HG02798 (cell line): ENCODE results near the gene NFX1.
A peak's percentile ranks its signal among the peaks of the same experiment; 100 is the strongest.

Experiments used
- ATAC-seq: cut with Tn5 transposase; IDR thresholded peaks from one replicate; pipeline ENCODE4 v1.9.1; 2021; ENCODE audit warnings: mild to moderate bottlenecking; ENCODE audit not compliant: unreplicated experiment, poor library complexity

The NFX1 gene

DNA sequence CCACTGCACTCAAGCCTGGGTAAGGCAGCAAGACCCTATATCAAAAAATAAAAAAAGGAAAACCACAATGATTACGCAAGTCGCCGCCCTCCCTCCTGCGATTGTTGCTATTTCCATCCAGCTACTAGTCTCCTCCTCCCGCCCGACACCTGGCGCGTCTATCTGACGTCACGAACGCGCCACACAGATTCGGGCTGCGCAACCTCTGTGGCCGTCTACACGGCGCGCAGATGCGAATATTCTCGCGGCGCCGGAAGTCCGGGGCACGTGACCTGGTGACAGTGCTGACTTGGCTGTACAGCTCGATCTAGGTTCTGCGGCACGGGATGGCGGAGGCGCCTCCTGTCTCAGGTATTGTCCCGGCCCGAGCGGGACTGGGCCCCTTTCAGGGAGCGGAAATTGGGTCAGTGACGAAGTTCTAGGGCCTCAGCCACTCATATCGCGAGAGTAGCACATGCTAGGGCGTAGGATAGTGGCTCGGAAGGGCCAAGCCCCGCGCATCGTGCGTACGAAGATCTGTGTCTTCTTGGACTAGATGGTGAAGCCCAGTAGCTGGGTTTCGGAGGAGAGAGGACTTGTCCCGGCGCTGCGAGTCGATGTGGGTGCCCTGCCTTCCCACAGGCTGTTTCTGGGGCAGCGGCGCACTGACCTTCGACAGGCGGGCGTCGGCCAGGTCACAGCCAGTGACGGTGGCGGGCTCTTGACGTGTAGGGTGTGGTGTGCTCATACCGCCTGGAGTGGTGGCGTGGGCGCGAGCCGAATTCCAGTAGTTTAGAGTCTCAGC is at the start of gene NFX1:
Gene NFX1 (plus strand): TSS at position 270 of the 784 bp plus-strand sequence. CDS start 57 bp downstream, at position 327.
- ATAC-seq: peak; percentile 91

DNA sequence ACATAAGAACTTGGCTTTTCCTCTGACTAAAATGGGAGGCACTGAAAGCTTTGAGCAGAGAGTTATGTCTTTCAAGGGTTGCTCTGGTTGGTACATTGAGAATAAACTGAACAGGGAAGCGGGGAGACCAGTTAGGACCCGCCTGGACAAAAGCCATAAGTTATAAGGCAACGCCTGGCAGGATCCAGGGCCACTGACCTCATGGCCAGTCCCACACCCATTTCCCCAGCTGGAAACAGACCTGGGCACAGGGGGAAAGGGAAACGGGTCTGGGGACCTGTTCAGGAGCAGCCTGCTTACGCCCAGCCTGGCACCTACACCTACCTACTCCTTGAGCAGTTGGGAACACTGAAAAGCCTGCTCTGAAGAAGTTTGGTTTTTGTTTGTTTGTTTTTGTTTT is 49.0 kb upstream of the NFX1 start:
- no peak for ATAC-seq

DNA sequence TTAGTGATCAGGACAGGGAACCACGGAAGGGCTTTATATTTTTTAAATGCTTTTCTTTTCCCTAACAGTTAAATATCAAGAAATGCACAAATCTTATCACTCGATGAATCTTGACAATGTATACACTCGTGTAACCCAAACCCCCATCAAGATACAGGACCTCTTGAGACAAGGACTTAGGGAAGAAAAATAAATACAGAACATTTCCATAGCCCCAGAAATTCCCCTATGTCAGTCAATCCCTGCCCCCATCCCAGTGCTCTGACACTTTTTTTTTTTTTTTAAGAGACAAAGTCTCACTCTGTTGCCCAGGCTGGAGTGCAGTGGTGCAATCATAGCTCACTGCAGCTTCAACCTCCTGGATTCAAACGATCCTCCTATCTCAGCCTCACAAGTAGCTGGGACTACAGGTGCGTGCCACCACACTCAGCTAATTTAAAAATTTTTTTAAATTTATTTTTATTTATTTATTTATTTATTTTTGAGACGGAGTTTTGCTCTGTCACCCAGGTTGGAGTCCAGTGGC is 47.6 kb upstream of the NFX1 start:
- ATAC-seq: no peak

DNA sequence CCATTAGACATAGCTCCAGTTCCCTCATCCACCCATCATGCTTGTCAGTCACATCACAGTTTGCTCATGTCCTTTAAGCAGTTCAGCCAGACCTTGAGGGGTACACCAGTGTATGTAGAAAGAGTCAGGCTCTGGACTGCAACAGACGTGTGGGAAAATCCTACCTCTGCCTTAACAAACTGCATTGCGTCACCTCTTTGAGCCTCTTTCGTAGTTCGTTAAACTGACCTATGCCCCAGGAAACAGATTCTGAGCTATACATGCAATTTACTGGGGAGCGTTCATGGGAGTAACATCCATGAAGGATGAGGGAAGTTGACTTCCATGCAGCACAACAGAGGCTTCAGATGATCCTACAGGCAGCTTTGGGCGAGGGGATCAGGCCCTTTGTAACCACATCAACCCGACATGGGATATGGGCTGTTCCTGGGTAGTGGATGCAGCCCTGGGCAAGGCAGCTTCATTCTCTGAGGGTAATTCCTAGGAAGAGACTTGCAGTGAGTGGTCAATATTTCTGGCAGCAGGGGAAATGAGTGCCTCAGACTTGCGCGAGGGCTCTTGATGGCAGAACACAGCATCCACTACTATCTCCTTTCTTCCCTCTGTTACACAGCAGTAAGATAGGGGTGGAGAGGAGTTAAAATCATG is 46.1 kb upstream of the NFX1 start:
- ATAC-seq: no peak

GRCh38 chr9:33245341-33245740 is 45.0 kb upstream of the NFX1 start:
- no peak for ATAC-seq

DNA sequence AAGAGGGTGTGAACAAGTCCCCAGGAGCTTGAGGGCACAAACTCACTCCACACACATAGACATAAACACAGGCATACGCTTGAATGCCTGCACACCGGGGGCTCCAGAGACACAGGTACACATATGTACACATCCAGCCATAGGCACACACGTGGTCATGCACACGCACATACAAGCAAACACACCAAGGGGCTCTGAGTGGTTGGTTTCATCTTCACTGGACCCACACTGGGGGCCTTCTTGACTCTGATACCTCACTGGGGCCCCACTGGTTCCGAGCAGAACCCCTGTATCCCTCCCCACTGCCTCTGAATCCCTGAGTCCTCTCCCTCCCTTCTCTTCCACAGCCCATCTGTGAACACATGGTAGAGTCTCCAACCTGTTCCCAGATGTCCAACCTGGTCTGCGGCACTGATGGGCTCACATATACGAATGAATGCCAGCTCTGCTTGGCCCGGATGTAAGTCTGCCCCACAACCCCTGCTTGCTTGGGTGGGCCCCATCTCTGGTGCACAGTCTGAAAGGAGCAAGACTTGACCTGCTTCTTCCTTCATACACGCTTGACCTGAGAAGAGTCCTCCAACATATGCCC is 44.0 kb upstream of the NFX1 start:
- no peak for ATAC-seq

DNA sequence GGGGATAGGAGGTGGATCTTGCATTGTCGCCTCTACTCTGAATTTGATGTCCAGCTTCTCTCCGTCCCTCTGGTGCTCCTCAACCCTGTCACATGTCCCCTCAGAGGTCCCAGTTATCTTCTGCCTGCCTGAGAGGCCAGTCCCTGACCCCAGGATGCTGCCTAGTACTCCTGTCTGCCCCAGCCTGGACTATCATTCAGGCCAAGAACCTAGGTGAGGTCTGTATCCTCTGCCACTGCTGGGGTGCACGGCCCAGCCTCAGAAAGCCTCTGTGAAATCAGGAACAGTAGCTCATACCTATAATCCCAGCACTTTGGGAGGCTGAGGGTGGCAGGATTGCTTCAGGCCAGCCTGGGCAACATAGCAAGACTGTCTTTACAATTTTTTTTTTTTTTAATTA is 41.7 kb upstream of the NFX1 start:
- no peak for ATAC-seq

GRCh38 chr9:33249087-33249658 is 41.1 kb upstream of the NFX1 start:
- peak; percentile 51 for ATAC-seq

DNA sequence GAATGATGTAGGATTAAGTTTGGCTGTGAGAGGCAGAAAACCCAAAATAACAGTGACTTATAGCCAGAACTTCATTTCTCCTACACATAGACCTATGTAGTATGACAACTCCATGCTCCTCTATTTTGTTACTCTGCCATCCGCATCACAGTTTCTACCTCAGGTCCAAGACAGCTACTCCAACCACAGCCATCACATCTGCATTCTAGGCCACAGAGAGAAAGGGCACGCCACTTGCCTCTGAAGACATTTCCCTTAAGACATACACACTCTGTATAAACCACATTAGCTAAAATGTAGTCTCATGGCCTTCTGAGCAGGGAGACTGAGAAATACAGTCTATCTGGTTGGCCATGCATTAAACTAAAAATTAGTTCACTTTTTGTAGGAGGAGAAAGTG is 40.3 kb upstream of the NFX1 start:
- no peak for ATAC-seq

DNA sequence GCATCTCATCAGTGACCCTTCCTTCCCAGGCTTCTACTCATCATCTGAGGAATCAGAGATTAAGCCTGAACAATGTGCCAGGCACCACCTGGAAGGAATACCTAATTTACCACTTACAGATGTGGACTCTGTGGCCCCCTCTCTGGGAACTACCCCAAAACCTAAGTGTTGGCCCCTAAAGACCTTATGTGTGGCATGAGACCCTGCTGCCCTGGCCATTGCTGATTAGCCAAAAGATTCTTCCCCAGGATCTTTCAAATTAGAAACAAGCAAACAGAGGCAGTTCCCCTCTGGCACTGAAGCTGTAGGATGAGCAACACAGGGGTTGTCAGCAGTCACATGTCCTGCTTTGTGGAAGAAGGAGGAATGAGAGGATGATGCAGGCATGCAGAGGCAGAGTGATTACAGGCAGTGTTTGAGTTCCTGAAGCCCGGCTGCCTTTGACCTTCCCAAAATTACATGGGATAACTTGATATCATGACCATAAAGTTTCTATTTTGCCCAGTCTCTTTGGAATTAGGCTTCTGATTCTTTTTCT is 39.8 kb upstream of the NFX1 start:
- no peak for ATAC-seq

DNA sequence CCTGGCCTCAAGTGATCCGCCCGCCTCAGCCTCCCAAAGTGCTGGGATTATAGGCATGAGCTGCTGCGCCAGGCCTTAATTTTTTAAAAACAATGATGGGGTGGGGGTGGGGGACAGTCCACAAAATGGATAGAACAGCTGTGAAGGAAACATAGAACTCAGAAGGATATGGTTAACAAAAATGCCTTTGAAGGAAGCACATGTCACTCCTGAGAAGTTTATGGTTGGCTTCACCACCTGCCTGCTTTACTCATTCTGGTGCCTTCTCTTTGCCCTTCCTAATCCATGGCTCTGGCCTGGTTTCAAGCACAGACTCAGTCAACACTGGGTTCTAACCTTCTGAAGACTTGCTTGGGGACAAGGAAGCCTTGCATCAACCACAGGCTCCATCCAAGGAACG is 36.1 kb upstream of the NFX1 start:
- ATAC-seq: no peak

GRCh38 chr9:33255014-33255413 is 35.3 kb upstream of the NFX1 start:
- ATAC-seq: no peak

GRCh38 chr9:33255471-33255870 is 34.8 kb upstream of the NFX1 start:
- ATAC-seq: no peak

DNA sequence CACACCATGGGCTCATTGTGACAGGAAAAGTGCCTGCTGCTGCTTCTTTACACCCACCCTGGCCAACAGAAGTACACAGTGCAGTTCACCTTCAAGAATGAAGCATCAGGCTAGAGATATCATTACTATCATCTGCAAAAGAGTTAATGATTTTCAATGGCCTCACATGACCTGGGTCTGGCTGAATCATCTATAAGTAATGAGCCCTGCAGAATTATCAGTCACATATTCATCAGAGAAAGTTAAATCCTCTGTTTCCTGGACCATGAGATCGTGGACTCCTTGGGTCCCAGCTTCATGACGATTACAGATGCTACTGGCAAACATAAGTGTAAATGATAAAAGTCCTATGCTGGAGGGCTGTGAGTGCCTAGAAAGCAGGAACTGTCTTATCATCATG is 34.1 kb upstream of the NFX1 start:
- no peak for ATAC-seq

DNA sequence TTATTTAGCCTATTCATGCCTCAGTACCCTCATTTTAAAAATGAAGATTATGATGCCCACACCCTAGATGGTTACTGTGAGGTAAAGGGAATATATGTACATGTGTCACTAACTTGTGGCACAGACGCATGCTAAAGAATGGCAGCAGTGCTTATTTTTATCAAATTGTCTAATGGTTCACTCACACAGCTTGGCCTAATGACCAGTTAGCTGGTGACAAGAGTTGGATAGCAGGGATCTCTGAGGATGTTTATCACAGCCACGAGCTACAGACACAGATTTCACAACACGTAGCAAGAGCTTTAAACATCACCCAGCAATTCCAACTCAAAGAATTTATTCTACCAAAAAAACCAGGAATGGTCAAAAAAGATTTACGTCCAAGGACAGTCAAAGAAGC is 33.0 kb upstream of the NFX1 start:
- no peak for ATAC-seq

GRCh38 chr9:33260372-33260771 is 29.9 kb upstream of the NFX1 start:
- ATAC-seq: no peak

DNA sequence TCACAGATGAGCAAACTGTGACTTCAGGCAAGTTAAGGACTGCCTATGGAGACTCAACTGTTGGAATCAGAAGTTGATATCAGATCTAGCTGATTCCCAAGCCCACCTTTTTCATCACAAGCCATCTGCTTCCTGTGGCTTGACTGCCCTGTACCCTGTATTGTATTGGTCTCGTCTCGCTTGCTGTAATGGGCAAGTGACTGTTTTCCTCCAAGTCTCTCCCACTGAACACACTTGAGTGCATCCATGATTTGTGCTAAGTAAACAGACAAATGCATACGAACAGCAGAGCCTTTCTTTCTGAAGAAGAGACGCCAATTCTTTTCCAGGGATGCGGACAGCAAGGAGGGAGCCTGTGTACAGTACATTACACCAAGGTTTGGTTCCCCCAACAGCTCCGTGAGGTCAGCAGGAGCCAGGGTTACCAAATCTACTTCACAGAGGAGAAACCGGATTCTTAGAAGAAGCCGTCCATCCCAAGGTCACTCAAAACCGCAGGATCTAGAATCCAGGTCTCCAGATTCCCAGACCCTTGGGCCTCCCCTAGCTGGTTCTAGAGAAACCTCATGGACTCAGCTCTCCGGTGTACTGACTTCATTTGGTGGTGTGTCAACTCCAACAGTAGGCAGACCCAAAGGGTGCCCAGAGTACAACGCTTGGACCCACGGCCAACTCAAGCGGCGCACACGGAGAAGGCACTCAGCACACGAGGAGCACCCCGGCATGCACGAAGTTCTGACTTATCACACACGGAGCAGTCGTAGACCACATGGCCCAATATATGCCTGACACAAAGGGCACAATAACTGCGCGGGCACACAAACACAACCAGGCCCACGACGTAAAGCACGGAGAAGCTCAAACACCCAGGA is 26.9 kb upstream of the NFX1 start:
- ATAC-seq: no peak

GRCh38 chr9:33264003-33264472 is 26.3 kb upstream of the NFX1 start:
- ATAC-seq: peak; percentile 29

DNA sequence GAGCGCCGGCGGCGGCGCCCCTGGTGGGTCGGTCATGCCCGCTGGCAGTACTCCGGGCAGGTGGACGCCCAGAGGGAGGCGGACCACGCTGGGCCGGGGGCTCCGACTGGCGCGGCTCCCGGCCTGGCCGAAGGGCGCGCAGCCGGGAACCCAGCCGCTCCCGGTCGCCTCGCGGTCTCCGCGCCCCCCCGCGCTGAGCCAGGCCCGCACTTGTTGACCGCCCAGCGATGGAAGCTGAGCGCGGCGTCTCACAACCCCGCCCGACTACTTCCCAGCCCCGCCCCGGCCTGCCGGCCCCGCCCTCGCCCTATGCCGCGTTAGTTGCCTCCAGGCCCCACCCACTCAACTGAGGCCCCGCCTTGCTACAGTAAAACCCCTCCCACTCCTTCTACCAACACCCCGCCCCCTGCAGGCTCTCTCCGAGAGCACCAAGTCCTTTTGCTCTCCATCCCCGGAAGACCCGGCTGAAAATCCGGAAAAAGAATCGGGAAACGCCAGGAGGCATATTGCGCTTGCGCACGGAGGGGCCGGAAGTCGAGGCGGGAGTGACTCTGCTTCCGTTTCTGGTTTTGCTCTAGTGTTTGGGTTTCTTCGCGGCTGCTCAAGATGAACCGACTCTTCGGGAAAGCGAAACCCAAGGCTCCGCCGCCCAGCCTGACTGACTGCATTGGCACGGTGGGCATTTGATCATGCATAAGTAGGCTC is 25.7 kb upstream of the NFX1 start, which contains the start of the genes BAG1 and CHMP5:
Gene BAG1 (minus strand): TSS at position 236 of the 705 bp plus-strand sequence.
Gene CHMP5 (plus strand): TSS at position 577 of the 705 bp plus-strand sequence. CDS start 30 bp downstream, at position 607.
- peak; percentile 90 for ATAC-seq
